Thyroid gland (tissue), 4 donors: Measurements from ENCODE around the gene ZMPSTE24.

ENCODE experiments used
- CTCF ChIP-seq, 6 experiments: fragments of 200-600 bp in 3 of 6; fragments of 450-650 bp in 3 of 6; sonication (generic) in 3 of 6; IDR thresholded peaks; one replicate each; pipeline ENCODE4 v1.5.1; 2016 to 2019; ENCODE audit warnings: antibody characterized with exemption in 6 of 6, mild to moderate bottlenecking in 2 of 6, inconsistent platforms in 1 of 6, moderate library complexity in 1 of 6
- POLR2A ChIP-seq, 2 donors: fragments of 450-650 bp; IDR thresholded peaks; one replicate each; pipeline ENCODE4 v1.6.1; 2017; ENCODE audit warnings: antibody characterized with exemption in 2 of 2, mild to moderate bottlenecking in 2 of 2, moderate library complexity in 1 of 2

GRCh38 chr1:40311692-40312091, 53.7 kb downstream of the ZMPSTE24 start:
- no peak for TF ChIP-seq CTCF (IDR thresholded peaks at IDR 0.05)
- TF ChIP-seq POLR2A (IDR thresholded peaks at IDR 0.05), result no peak
